Endothelial cell of umbilical vein (primary cell): ENCODE data around the gene RMI2. TPM values are rescaled to one million over a fixed set of nuclear protein-coding genes. Genes with fewer than 3 reads are reported as not detected.

ENCODE experiments used
- BruUV-seq: library from RNA; stranded (reverse); fragments of 400-500 nt; replicated peaks from 2 replicates; lab custom pipeline; 2021; lab: Mats Ljungman, UMichigan
- CTCF ChIA-PET: fragments of 300-600, 350-600 bp; sonication (Branson Sonifier 250); formaldehyde crosslinking; loops from one replicate; lab custom pipeline; 2021; ENCODE audit warnings: antibody characterized with exemption, inconsistent platforms; lab: Charles Lee
- POLR2A ChIA-PET: fragments of 300-600, 350-600 bp; sonication (Branson Sonifier 250); formaldehyde crosslinking; loops from one replicate; lab custom pipeline; 2021; ENCODE audit warnings: antibody characterized with exemption, inconsistent platforms; lab: Charles Lee
- DNase-seq: peaks from one replicate; pipeline ENCODE4 v3.0.0-alpha.2; 2011; ENCODE audit warnings: low read depth, low spot score
- FAIRE-seq: peaks from 2 replicates; lab custom pipeline; 2011; peaks lifted over from hg19 to GRCh38; lab: Jason Lieb, UNC
- H2AFZ ChIP-seq: 2 replicates; pipeline ENCODE4 v1.6.0; 2012; ENCODE audit warnings: low read depth, low read length, control low read depth, inconsistent platforms
- H3K27ac ChIP-seq: 2 replicates; pipeline ENCODE4 v1.5.1; 2011; ENCODE audit warnings: low read depth, mild to moderate bottlenecking, control low read depth, low read length, moderate library complexity; ENCODE audit not compliant: insufficient read depth
- H3K27me3 ChIP-seq, 2 experiments: 2 replicates each; pipeline versions ENCODE4 v1.6.0 to v1.6.1; 2011; ENCODE audit warnings: low read length in 2 of 2, mixed read lengths in 1 of 2; ENCODE audit not compliant: control insufficient read depth in 2 of 2, insufficient read depth in 2 of 2
- H3K36me3 ChIP-seq, 2 experiments: 2 replicates in 1 of 2; 3 replicates in 1 of 2; pipeline ENCODE4 v1.5.1; 2011; ENCODE audit warnings: low read length in 2 of 2, mild to moderate bottlenecking in 1 of 2, moderate library complexity in 1 of 2; ENCODE audit not compliant: control insufficient read depth in 2 of 2, insufficient read depth in 2 of 2; ENCODE audit errors: extremely low read depth in 1 of 2
- H3K4me1 ChIP-seq: 3 replicates; pipeline ENCODE4 v1.5.1; 2011; ENCODE audit warnings: mild to moderate bottlenecking, low read length; ENCODE audit not compliant: control insufficient read depth, insufficient read depth; ENCODE audit errors: extremely low read depth
- H3K4me2 ChIP-seq: 2 replicates; pipeline ENCODE4 v1.6.1; 2011; ENCODE audit warnings: low read length, control low read depth, mixed read lengths; ENCODE audit not compliant: insufficient read depth
- H3K4me3 ChIP-seq, 3 experiments: fragments of 200-600 bp in 1 of 3; sonication (generic), shearing (Covaris generic) in 1 of 3; replicated peaks in 1 of 3; 2 replicates each; pipeline ENCODE4 v1.5.1; 2011 to 2016; ENCODE audit warnings: control low read depth in 3 of 3, low read length in 3 of 3, mild to moderate bottlenecking in 2 of 3, inconsistent platforms in 1 of 3, low read depth in 1 of 3, moderate library complexity in 1 of 3; ENCODE audit not compliant: insufficient read depth in 1 of 3
- H3K79me2 ChIP-seq: 2 replicates; pipeline ENCODE4 v1.6.0; 2012; ENCODE audit warnings: low read length, inconsistent platforms; ENCODE audit not compliant: control insufficient read depth, insufficient read depth
- H3K9ac ChIP-seq: replicated peaks from 2 replicates; pipeline ENCODE3; 2011; ENCODE audit warnings: low read length, control low read depth; ENCODE audit not compliant: insufficient read depth; ENCODE audit errors: extremely low read depth
- H3K9me1 ChIP-seq: replicated peaks from 3 replicates; pipeline ENCODE4 v1.6.0; 2011; ENCODE audit warnings: mild to moderate bottlenecking, low read length; ENCODE audit not compliant: control insufficient read depth, insufficient read depth; ENCODE audit errors: extremely low read depth
- H3K9me3 ChIP-seq: replicated peaks from 2 replicates; pipeline ENCODE4 v1.5.1; 2012; ENCODE audit warnings: low read length, inconsistent platforms; ENCODE audit not compliant: control insufficient read depth, insufficient read depth
- H4K20me1 ChIP-seq: replicated peaks from 2 replicates; pipeline ENCODE3; 2011; ENCODE audit warnings: mild to moderate bottlenecking, low read length; ENCODE audit not compliant: control insufficient read depth, insufficient read depth; ENCODE audit errors: extremely low read depth
- CTCF ChIP-seq, 2 donors: IDR thresholded peaks; 1 replicate in 1 of 2; 2 replicates in 1 of 2; pipeline ENCODE4 v1.5.1; 2011; ENCODE audit warnings: low read length in 2 of 2, mild to moderate bottlenecking in 2 of 2, moderate library complexity in 2 of 2, control low read depth in 1 of 2, inconsistent platforms in 1 of 2, low read depth in 1 of 2; ENCODE audit not compliant: insufficient read depth in 1 of 2; ENCODE audit errors: extremely low read depth in 1 of 2
- EZH2 ChIP-seq: IDR thresholded peaks from 2 replicates; pipeline ENCODE4 v1.6.1; 2012; ENCODE audit warnings: borderline replicate concordance, low read depth, mild to moderate bottlenecking, moderate library complexity, low read length, inconsistent platforms; ENCODE audit not compliant: severe bottlenecking
- FOS ChIP-seq: IDR thresholded peaks from 2 replicates; pipeline ENCODE4 v1.6.1; 2011; ENCODE audit warnings: mild to moderate bottlenecking, low read length, moderate library complexity, borderline replicate concordance; ENCODE audit not compliant: insufficient read depth
- GATA2 ChIP-seq: IDR thresholded peaks from 2 replicates; pipeline ENCODE4 v1.7.0; 2011; ENCODE audit warnings: low read depth, mild to moderate bottlenecking, moderate library complexity, mixed read lengths, low read length; ENCODE audit not compliant: insufficient read length, insufficient read depth
- JUN ChIP-seq: IDR thresholded peaks from 2 replicates; pipeline ENCODE4 v1.6.1; 2011; ENCODE audit warnings: borderline replicate concordance, low read depth; ENCODE audit not compliant: insufficient read length, insufficient read depth
- MYC ChIP-seq: IDR thresholded peaks from one replicate; pipeline ENCODE4 v1.6.1; 2011; ENCODE audit warnings: mild to moderate bottlenecking, low read depth, low read length
- POLR2A ChIP-seq: IDR thresholded peaks from 2 replicates; pipeline ENCODE4 v1.6.1; 2012; ENCODE audit warnings: low read depth, mild to moderate bottlenecking, control low read depth, low read length
- POLR2AphosphoS5 ChIP-seq: IDR thresholded peaks from 2 replicates; pipeline ENCODE4 v1.6.1; 2012; ENCODE audit warnings: low read depth, mild to moderate bottlenecking, control low read depth, low read length, moderate library complexity; ENCODE audit not compliant: insufficient read depth
- dilution Hi-C: fragments of 300-500 bp; cut with MboI; formaldehyde crosslinking; loops from one replicate; pipeline ENCODE4 v1.15.0; 2019; ENCODE audit warnings: low sequenced_read_pairs; ENCODE audit not compliant: extremely low pct_ligation_motif_present
- intact Hi-C: fragments of 100-400 bp; cut with micrococcal nuclease; formaldehyde crosslinking; loops from one replicate; pipeline ENCODE4 v1.10.0; 2022
- polyA plus RNA-seq, 4 experiments: library from polyadenylated mRNA; depleted of rRNA in 3 of 4; stranded (reverse) in 3 of 4; unstranded in 1 of 4; fragments of >200 nt; gene quantifications; 2 replicates each; pipeline versions ENCODE4 v1.2.1 to v1.2.3, GENCODE V29; 2011 to 2012; ENCODE audit warnings: missing spikeins in 1 of 4
- total RNA-seq: library from RNA; stranded (reverse); gene quantifications from 2 replicates; pipeline ENCODE4 v1.2.3, GENCODE V29; 2021
- TF ChIP-seq, protein P1 (sequence below): IDR thresholded peaks from 2 replicates; pipeline ENCODE4 v1.6.1; 2011; ENCODE audit not compliant: insufficient read depth, insufficient read length

The RMI2 gene
- total and polyA plus RNA-seq, 2 donors (not counting 3 experiments of a cell fraction or from before 2014, with no cell fraction given), result 5.3 to 7.7 TPM

GRCh38 chr16:11330526-11331237 lies 14.6 kb upstream of the RMI2 start:
- H3K4me2 ChIP-seq, result no peak overlapping the region
- dilution Hi-C loops, result no loop called here
- no peaks in the 10 kb centered on the region for H3K9me1 ChIP-seq
- peaks cover 0 to 2% of the 10 kb centered on the region in 2 experiments for H3K27me3 ChIP-seq
- TF ChIP-seq FOS (no peak), MYC (no peak), POLR2AphosphoS5 (no peak), CTCF (IDR thresholded peaks at IDR 0.05; ENCODE audit: extremely low read depth in 1 of 2, insufficient read depth in 1 of 2, low read depth in 1 of 2, low read length in 2 of 2) (no peak), POLR2A (no peak), GATA2 (no peak), EZH2 (no peak), JUN (no peak)
- TF ChIP-seq, protein P1, sequence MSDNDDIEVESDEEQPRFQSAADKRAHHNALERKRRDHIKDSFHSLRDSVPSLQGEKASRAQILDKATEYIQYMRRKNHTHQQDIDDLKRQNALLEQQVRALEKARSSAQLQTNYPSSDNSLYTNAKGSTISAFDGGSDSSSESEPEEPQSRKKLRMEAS, result no peak
- no peak overlapping the region for H2AFZ ChIP-seq
- FAIRE-seq (no peak), DNase-seq (no peak)
- ChIA-PET CTCF (no interaction called here), POLR2A (no interaction called here)
- H3K36me3 ChIP-seq, result no peaks in the 10 kb centered on the region
- H4K20me1 ChIP-seq, result no peaks in the 10 kb centered on the region
- no peak overlapping the region for H3K9ac ChIP-seq
- H3K27ac ChIP-seq, result no peak overlapping the region
- intact Hi-C loops, result no loop called here
- H3K9me3 ChIP-seq, result no peaks in the 10 kb centered on the region
- peaks cover 13% of the 10 kb centered on the region for H3K4me1 ChIP-seq
- BruUV-seq, result no TSS peak
- no peak overlapping the region for H3K4me3 ChIP-seq
- no peaks in the 10 kb centered on the region for H3K79me2 ChIP-seq
